OCI-LY1 (cell line): Measurements from ENCODE around the gene RAB22A.

ENCODE experiments used
- H2AFZ ChIP-seq: fragments of 200-600 bp; sonication (generic), shearing (Covaris generic); 2 replicates; pipeline ENCODE4 v1.6.0; 2014; ENCODE audit warnings: antibody characterized with exemption, mild to moderate bottlenecking, low read length
- H3F3A ChIP-seq: fragments of 200-600 bp; sonication (generic), shearing (Covaris generic); 2 replicates; pipeline ENCODE4 v1.6.0; 2014; ENCODE audit warnings: mild to moderate bottlenecking, antibody characterized with exemption, low read length, moderate library complexity; ENCODE audit not compliant: insufficient read depth
- H3K27ac ChIP-seq: fragments of 200-600 bp; sonication (generic); 2 replicates; pipeline ENCODE4 v1.5.1; 2014; ENCODE audit warnings: low read length, mixed run types, mild to moderate bottlenecking, low read depth; ENCODE audit not compliant: poor library complexity, severe bottlenecking
- H3K27me3 ChIP-seq: fragments of 200-600 bp; sonication (generic); 2 replicates; pipeline ENCODE4 v1.6.0; 2014; ENCODE audit warnings: antibody characterized with exemption, mild to moderate bottlenecking, low read length, moderate library complexity; ENCODE audit not compliant: insufficient read depth
- H3K36me3 ChIP-seq: fragments of 200-600 bp; sonication (generic); 2 replicates; pipeline ENCODE4 v1.6.1; 2014; ENCODE audit warnings: mild to moderate bottlenecking, antibody characterized with exemption, low read length, moderate library complexity, mixed read lengths; ENCODE audit not compliant: insufficient read depth
- H3K4me1 ChIP-seq: fragments of 200-600 bp; sonication (generic); 2 replicates; pipeline ENCODE4 v1.5.1; 2014; ENCODE audit warnings: mild to moderate bottlenecking, low read length, moderate library complexity; ENCODE audit not compliant: insufficient read depth, severe bottlenecking
- H3K4me2 ChIP-seq: fragments of 200-600 bp; sonication (generic), shearing (Covaris generic); 2 replicates; pipeline ENCODE4 v1.6.1; 2014; ENCODE audit warnings: low read length
- H3K4me3 ChIP-seq: fragments of 200-600 bp; sonication (generic); 2 replicates; pipeline ENCODE4 v1.5.1; 2014; ENCODE audit warnings: low read length, low read depth, mild to moderate bottlenecking, mixed read lengths; ENCODE audit not compliant: poor library complexity, severe bottlenecking
- H3K79me2 ChIP-seq: fragments of 200-600 bp; shearing (Covaris generic); 2 replicates; pipeline ENCODE4 v1.6.1; 2016; ENCODE audit warnings: mixed run types, low read length, mixed read lengths; ENCODE audit not compliant: insufficient read depth
- H3K9ac ChIP-seq: fragments of 200-600 bp; sonication (generic), shearing (Covaris generic); 2 replicates; pipeline ENCODE4 v1.6.1; 2014; ENCODE audit warnings: mild to moderate bottlenecking, low read length, mixed read lengths
- H3K9me2 ChIP-seq: fragments of 200-600 bp; sonication (generic), shearing (Covaris generic); 2 replicates; pipeline ENCODE4 v1.6.1; 2014; ENCODE audit warnings: low read depth, mild to moderate bottlenecking, low read length, mixed read lengths
- H3K9me3 ChIP-seq: fragments of 200-600 bp; shearing (Covaris generic); 2 replicates; pipeline ENCODE4 v1.6.1; 2014; ENCODE audit warnings: low read length, mixed read lengths
- H4K20me1 ChIP-seq: fragments of 200-600 bp; sonication (generic), shearing (Covaris generic); 2 replicates; pipeline ENCODE4 v1.6.0; 2016; ENCODE audit warnings: mild to moderate bottlenecking, low read length; ENCODE audit not compliant: insufficient read depth
- CTCF ChIP-seq: fragments of 200-600 bp; sonication (generic), shearing (Covaris generic); IDR thresholded peaks from 2 replicates; pipeline ENCODE4 v1.5.1; 2017; ENCODE audit warnings: mild to moderate bottlenecking, antibody characterized with exemption, low read length, moderate library complexity, mixed read lengths
- EZH2 ChIP-seq: fragments of 200-600 bp; sonication (generic), shearing (Covaris generic); IDR thresholded peaks from 2 replicates; pipeline ENCODE4 v1.8.0; 2017; ENCODE audit warnings: borderline replicate concordance, mixed run types, mild to moderate bottlenecking, antibody characterized with exemption, low read length, moderate library complexity, mixed read lengths

Gene RAB22A

GRCh38 chr20:58294497-58295455 is 14.7 kb upstream of the RAB22A start:
- no peaks in the 10 kb centered on the region for H3K27me3 ChIP-seq
- H3K4me1 ChIP-seq: peaks cover 4% of the 10 kb centered on the region
- no peaks in the 10 kb centered on the region for H3K9me2 ChIP-seq
- H3K4me3 ChIP-seq: no peak overlapping the region
- no peaks in the 10 kb centered on the region for H3F3A ChIP-seq
- no peaks in the 10 kb centered on the region for H4K20me1 ChIP-seq
- H3K9ac ChIP-seq: no peak overlapping the region
- no peaks in the 10 kb centered on the region for H3K79me2 ChIP-seq
- H3K4me2 ChIP-seq: no peak overlapping the region
- no peaks in the 10 kb centered on the region for H3K36me3 ChIP-seq
- H3K27ac ChIP-seq: no peak overlapping the region
- H3K9me3 ChIP-seq: no peaks in the 10 kb centered on the region
- no peak overlapping the region for H2AFZ ChIP-seq
- TF ChIP-seq EZH2 (no peak), CTCF (no peak)

GRCh38 chr20:58296051-58296837 is 13.3 kb upstream of the RAB22A start:
- Histone ChIP-seq H3K9me2 (no peaks in the 10 kb centered on the region), H3K79me2 (no peaks in the 10 kb centered on the region), H3F3A (no peaks in the 10 kb centered on the region), H3K4me3 (no peak overlapping the region), H3K9me3 (no peaks in the 10 kb centered on the region), H3K27ac (no peak overlapping the region), H3K9ac (no peak overlapping the region), H3K27me3 (no peaks in the 10 kb centered on the region), H2AFZ (no peak overlapping the region), H3K36me3 (no peaks in the 10 kb centered on the region), H3K4me2 (no peak overlapping the region), H4K20me1 (no peaks in the 10 kb centered on the region), H3K4me1 (peaks cover 4% of the 10 kb centered on the region)
- no peak for TF ChIP-seq EZH2
- TF ChIP-seq CTCF: no peak

GRCh38 chr20:58297394-58297793 is 12.1 kb upstream of the RAB22A start:
- Histone ChIP-seq H3K4me1 (peaks cover 4% of the 10 kb centered on the region), H3K79me2 (no peaks in the 10 kb centered on the region), H3K27ac (no peak overlapping the region), H3K36me3 (no peaks in the 10 kb centered on the region), H2AFZ (no peak overlapping the region), H3K9me3 (no peaks in the 10 kb centered on the region), H3K27me3 (no peaks in the 10 kb centered on the region), H3K4me2 (no peak overlapping the region), H3K9ac (no peak overlapping the region), H3K9me2 (no peaks in the 10 kb centered on the region), H3K4me3 (no peak overlapping the region), H4K20me1 (no peaks in the 10 kb centered on the region), H3F3A (no peaks in the 10 kb centered on the region)
- TF ChIP-seq EZH2 (no peak), CTCF (no peak)
